Embryonic facial prominence (tissue), 1 donor: ENCODE data around the gene ZNF160.
"Not testable (repeated sequence)": the region's sequence is repeated elsewhere in the genome, so short reads cannot be mapped to it uniquely, and the experiment has no call there.

Experiments used
- DNase-seq: peaks from one replicate; pipeline ENCODE4 v3.0.0-alpha.2; 2016; ENCODE audit errors: extremely low spot score

ZNF160 gene

GRCh38 chr19:53103234-53104203, at the start of gene ZNF160:
TSS of gene ZNF160 (minus strand) at chr19:53103422. CDS start at chr19:53086276, 17,146 bp downstream.
- peak; percentile 88 for DNase-seq

- no peak for DNase-seq
These were observed 44.4 kb upstream of the ZNF160 start for GRCh38 chr19:53147645-53148044.

GRCh38 chr19:53140351-53140750, 37.1 kb upstream of the ZNF160 start:
- no peak for DNase-seq

GRCh38 chr19:53136432-53136831, 33.2 kb upstream of the ZNF160 start:
- DNase-seq = no peak

GRCh38 chr19:53132141-53132991, 29.1 kb upstream of the ZNF160 start, which contains the start of gene ZNF415:
TSS of gene ZNF415 (minus strand) at chr19:53132910. CDS start at chr19:53122676, 10,234 bp downstream.
- DNase-seq = peak; percentile 65

GRCh38 chr19:53131727-53132126, 28.5 kb upstream of the ZNF160 start:
- no peak for DNase-seq

- DNase-seq = no peak
These were observed 27.9 kb upstream of the ZNF160 start for GRCh38 chr19:53131085-53131590.

- no peak for DNase-seq
These were observed 27.3 kb upstream of the ZNF160 start for GRCh38 chr19:53130506-53130905.

- not testable (repeated sequence) for DNase-seq
These were observed 23.7 kb upstream of the ZNF160 start for GRCh38 chr19:53126733-53127526.

- no peak for DNase-seq
These were observed 20.2 kb upstream of the ZNF160 start for GRCh38 chr19:53123400-53123799.

- DNase-seq = no peak
These were observed 9.1 kb upstream of the ZNF160 start for GRCh38 chr19:53112286-53112685.

- no peak for DNase-seq
These were observed 6.3 kb upstream of the ZNF160 start for GRCh38 chr19:53109527-53109926.

GRCh38 chr19:53102756-53103233, 427 bp downstream of the ZNF160 start:
- no peak for DNase-seq

- no peak for DNase-seq
These were observed 941 bp downstream of the ZNF160 start for GRCh38 chr19:53102206-53102755.

GRCh38 chr19:53101518-53101917, 1.7 kb downstream of the ZNF160 start:
- no peak for DNase-seq

GRCh38 chr19:53098570-53098969, 4.7 kb downstream of the ZNF160 start:
- not testable (repeated sequence) for DNase-seq

GRCh38 chr19:53096982-53097690, 6.1 kb downstream of the ZNF160 start:
- DNase-seq = not testable (repeated sequence)

GRCh38 chr19:53096579-53096978, 6.6 kb downstream of the ZNF160 start:
- not testable (repeated sequence) for DNase-seq

- no peak for DNase-seq
These were observed 8.3 kb downstream of the ZNF160 start for GRCh38 chr19:53094754-53095575.
